ENCODE results near the gene SLC5A6. TPM values are rescaled to one million over a fixed set of nuclear protein-coding genes. Genes with fewer than 3 reads are reported as not detected.

Gene SLC5A6
- total RNA-seq, 1 experiment from 2014 or later: 122 TPM

DNA sequence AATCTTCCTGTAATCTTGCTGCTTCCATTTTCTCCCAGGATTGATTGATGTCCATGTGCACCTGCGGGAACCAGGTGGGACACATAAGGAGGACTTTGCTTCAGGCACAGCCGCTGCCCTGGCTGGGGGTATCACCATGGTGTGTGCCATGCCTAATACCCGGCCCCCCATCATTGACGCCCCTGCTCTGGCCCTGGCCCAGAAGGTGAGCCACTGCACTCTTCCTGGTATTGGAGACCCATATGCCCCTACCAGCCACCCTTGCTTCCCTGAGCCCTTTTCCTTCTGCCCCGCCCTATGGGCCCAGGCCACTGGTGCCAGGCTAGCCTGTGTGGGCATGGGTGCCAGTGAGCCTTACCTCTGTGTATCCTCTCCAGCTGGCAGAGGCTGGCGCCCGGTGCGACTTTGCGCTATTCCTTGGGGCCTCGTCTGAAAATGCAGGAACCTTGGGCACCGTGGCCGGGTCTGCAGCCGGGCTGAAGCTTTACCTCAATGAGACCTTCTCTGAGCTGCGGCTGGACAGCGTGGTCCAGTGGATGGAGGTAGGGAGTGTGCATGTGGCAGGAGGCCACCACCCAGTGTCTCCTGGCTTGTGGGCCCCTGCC, 25.4 kb upstream of the SLC5A6 start:
- H3K79me1 ChIP-seq (ENCODE audit: insufficient read depth, low read depth, low read length, poor library complexity, severe bottlenecking): no peaks in the 10 kb centered on the region
- no peaks in the 10 kb centered on the region for H3K27me3 ChIP-seq (ENCODE audit: insufficient read depth, low read length)
- no peak overlapping the region for H3K14ac ChIP-seq (ENCODE audit: insufficient read depth, low read length)
- Mint-ChIP-seq H3K27ac (no peak overlapping the region; a peak in 1 of 7 replicates), H3K9me3 (no peaks in the 10 kb centered on the region), H3K36me3 (ENCODE audit: insufficient read depth in 1 of 3, low read depth in 3 of 3) (peaks cover 63 to 100% (median 99%) of the 10 kb centered on the region in 3 experiments), H3K4me1 (no peaks in the 10 kb centered on the region), H3K4me3 (no peak overlapping the region; a peak in 1 of 5 replicates), H3K27me3 (ENCODE audit: low read depth) (no peaks in the 10 kb centered on the region)
- H4K5ac ChIP-seq (ENCODE audit: insufficient read length, low read depth, low read length): no peak overlapping the region
- no peak for DNase-seq
- H2BK15ac ChIP-seq (ENCODE audit: low read depth, low read length): no peak overlapping the region
- H2BK12ac ChIP-seq (ENCODE audit: insufficient read length, low read depth, low read length): no peak overlapping the region
- H3K23me2 ChIP-seq (ENCODE audit: insufficient read length, low read depth, low read length, poor library complexity, severe bottlenecking): no peaks in the 10 kb centered on the region
- no peak overlapping the region for H3K4ac ChIP-seq (ENCODE audit: low read depth, low read length)
- H4K8ac ChIP-seq (replicated peaks; ENCODE audit: insufficient read length, low read depth, low read length): no peak overlapping the region
- H3K27ac ChIP-seq (ENCODE audit: insufficient read length, low read depth, low read length): no peak overlapping the region
- H4K20me1 ChIP-seq (ENCODE audit: control insufficient read depth, insufficient read depth, insufficient read length): peaks cover 2% of the 10 kb centered on the region
- no peak overlapping the region for H4K91ac ChIP-seq (ENCODE audit: insufficient read length, low read depth, low read length)
- no peak overlapping the region for H2AK5ac ChIP-seq (ENCODE audit: insufficient read length, low read length)
- TF ChIP-seq, protein P1, sequence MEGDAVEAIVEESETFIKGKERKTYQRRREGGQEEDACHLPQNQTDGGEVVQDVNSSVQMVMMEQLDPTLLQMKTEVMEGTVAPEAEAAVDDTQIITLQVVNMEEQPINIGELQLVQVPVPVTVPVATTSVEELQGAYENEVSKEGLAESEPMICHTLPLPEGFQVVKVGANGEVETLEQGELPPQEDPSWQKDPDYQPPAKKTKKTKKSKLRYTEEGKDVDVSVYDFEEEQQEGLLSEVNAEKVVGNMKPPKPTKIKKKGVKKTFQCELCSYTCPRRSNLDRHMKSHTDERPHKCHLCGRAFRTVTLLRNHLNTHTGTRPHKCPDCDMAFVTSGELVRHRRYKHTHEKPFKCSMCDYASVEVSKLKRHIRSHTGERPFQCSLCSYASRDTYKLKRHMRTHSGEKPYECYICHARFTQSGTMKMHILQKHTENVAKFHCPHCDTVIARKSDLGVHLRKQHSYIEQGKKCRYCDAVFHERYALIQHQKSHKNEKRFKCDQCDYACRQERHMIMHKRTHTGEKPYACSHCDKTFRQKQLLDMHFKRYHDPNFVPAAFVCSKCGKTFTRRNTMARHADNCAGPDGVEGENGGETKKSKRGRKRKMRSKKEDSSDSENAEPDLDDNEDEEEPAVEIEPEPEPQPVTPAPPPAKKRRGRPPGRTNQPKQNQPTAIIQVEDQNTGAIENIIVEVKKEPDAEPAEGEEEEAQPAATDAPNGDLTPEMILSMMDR (conservative IDR thresholded peaks at IDR 0.05): no peak
- H3K79me2 ChIP-seq (ENCODE audit: insufficient read depth, low read length): no peaks in the 10 kb centered on the region
- H2BK5ac ChIP-seq (ENCODE audit: insufficient read length, low read length): no peak overlapping the region
- no peak overlapping the region for H3K4me2 ChIP-seq (ENCODE audit: insufficient read depth, insufficient read length, low read length)
- H3K9ac ChIP-seq (ENCODE audit: extremely low read depth, insufficient read length, low read length): no peak overlapping the region
- no peak overlapping the region for H3K18ac ChIP-seq (ENCODE audit: insufficient read length, low read depth, low read length)
- no peak overlapping the region for H2BK20ac ChIP-seq (ENCODE audit: low read depth, low read length, poor library complexity, severe bottlenecking)
- no peak overlapping the region for H3T11ph ChIP-seq (ENCODE audit: low read length)
- no CpG with 5 or more reads among the region's 15 CpGs for WGBS (ENCODE audit: extremely low coverage, insufficient read length, low lambda C conversion rate)
- no peaks in the 10 kb centered on the region for H3K9me3 ChIP-seq (ENCODE audit: control insufficient read depth, low read depth, low read length)
- no peak overlapping the region for H3K56ac ChIP-seq (ENCODE audit: insufficient read length, low read depth, low read length)
- H3K23ac ChIP-seq (ENCODE audit: insufficient read length, low read depth, low read length): no peak overlapping the region
- no peak overlapping the region for H2AFZ ChIP-seq (ENCODE audit: low read length)
- H2BK120ac ChIP-seq (ENCODE audit: low read depth, low read length, poor library complexity, severe bottlenecking): no peak overlapping the region
- no peaks in the 10 kb centered on the region for H3K4me1 ChIP-seq (ENCODE audit: insufficient read depth, low read length)
